ENCODE results near the gene MEF2D.
A peak's percentile ranks its signal among the peaks of the same experiment; 100 is the strongest.

The MEF2D gene

DNA sequence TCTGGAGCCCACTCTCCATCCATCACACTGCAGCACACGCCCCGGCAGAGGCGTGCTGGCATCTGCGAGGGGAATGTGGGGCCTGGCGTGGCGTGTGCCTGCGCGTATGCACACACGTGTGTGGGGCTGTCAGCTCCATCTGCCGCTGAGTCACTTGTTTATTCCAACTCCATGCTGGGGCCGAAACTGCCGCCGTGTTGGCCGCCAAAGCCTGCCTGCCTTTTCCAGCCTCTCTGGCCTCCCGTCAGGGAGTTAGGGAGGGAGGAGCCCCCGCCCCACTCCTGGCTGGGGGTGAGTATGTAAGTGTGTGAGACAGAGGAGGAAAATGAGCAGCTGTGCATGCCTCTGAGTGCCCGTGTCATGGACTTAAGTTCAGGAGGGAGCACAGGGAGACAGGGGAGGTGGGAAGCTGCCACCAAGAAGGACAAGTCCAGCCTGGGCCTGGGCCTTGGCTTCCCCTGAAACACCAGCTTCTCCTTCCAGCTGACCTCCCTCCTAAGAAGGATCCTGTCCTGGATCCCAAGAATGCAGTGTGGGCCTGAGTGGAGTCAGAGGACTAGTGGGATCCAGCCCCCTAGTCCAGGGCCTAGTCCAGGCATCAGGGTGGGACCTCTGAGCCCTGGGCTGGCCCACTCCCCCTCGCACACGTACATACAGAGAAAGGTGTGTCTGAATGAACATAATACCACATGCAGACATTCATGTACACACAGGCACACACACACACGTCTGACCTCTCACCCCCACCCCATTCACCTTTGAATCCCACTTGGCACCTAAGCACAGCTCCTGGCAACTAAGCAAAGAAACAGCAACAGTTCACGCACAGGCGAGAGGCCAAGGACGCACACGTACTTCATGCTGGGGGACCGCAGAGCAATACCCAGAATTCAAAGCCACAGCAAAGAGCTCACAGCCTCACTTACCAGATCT lies 24.7 kb downstream of the MEF2D start:
- TF ChIP-seq, protein P1, sequence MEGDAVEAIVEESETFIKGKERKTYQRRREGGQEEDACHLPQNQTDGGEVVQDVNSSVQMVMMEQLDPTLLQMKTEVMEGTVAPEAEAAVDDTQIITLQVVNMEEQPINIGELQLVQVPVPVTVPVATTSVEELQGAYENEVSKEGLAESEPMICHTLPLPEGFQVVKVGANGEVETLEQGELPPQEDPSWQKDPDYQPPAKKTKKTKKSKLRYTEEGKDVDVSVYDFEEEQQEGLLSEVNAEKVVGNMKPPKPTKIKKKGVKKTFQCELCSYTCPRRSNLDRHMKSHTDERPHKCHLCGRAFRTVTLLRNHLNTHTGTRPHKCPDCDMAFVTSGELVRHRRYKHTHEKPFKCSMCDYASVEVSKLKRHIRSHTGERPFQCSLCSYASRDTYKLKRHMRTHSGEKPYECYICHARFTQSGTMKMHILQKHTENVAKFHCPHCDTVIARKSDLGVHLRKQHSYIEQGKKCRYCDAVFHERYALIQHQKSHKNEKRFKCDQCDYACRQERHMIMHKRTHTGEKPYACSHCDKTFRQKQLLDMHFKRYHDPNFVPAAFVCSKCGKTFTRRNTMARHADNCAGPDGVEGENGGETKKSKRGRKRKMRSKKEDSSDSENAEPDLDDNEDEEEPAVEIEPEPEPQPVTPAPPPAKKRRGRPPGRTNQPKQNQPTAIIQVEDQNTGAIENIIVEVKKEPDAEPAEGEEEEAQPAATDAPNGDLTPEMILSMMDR (IDR thresholded peaks at IDR 0.05; ENCODE audit: low read depth, low read length): no peak
- DNase-seq (ENCODE audit: extremely low read depth, low read depth): peak; percentile 79

DNA sequence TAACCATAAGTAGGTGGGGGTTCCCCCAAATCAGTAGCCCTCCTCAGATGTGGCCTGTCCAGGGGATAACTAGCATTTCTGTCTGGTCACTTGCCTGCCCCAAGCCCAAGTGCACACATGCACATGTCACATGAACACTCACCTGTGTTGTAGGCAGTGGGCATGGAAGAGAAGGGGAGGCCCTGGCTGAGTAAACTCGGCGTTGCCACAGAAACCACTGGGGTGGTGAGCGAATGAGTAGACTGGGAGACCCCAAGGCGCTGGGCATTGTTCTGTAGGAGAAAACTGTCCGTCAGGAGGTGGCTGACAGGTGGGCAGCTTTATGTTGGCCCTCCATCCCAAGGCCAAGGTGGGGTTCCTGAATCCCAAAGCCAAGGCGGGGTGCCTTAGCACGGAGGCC lies 25.6 kb downstream of the MEF2D start:
- TF ChIP-seq, protein P1 (IDR thresholded peaks at IDR 0.05; ENCODE audit: low read depth, low read length): no peak
- DNase-seq (ENCODE audit: extremely low read depth, low read depth): no peak

DNA sequence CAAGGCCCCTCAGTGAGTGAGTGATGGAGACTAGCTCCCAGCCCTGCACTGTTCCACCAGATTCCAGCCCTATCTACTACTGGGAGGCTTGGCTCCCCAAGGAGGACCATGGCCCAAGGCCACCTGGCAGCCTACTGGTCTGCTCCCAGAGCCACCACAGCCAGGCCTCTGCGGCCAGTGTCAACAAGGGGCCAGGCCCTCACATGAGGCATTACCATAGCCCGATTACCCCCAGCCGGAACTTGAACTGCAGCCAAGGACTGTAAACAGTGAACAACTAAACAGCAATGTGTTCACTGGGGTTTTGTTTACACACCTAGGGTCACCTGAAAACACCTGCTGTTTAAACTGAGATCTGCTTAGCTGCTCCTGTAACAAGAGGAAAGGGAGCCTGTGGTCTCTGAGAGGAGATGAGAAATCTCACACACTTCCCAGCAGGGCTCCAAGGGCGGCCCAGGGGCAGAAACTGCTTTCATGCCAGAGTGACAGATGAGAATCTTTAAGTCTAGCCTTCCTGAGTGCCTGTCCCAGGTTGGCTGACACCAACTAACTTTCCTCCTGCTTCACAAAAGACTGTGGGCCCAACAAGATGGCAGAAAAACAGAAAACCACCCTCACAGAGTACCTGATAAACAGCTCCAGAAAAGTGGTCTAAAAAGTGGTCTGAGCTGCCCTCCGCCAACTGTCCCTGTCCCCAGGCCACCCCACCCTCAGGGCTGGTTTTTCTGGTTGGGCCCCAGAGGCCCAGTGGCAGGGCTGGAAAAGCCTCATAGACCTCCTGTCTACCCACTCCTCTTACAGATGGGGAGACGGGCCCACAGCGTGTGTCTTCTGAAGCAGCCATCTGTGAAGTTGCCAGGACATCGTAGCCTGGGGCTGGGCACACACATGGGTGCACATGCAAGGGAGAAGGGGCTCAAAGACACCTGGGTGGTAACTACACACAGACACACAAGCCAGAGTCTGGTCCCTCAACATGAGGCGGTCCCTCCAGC lies 28.8 kb downstream of the MEF2D start:
- no peak for DNase-seq (ENCODE audit: extremely low read depth, low read depth)
- TF ChIP-seq, protein P1 (IDR thresholded peaks at IDR 0.05; ENCODE audit: low read depth, low read length): no peak

DNA sequence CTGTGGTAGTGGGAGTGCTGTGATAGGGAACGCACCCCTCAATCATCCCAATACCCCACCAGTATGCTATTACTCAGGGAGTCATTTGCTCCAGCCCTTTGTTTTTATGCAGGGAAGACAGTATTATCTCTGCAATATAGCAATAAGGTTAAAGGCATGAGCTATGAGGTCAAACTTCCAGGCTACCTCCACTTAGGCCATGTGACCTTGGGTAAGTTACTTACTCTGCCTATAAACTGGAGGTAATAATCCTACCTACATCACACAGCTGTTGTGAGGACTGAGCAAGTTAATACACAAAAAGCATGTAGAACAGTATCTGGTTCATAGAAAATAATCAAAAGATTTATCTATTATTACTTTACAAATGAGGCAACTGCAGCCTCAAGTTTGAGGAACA lies 30.1 kb downstream of the MEF2D start:
- TF ChIP-seq, protein P1 (IDR thresholded peaks at IDR 0.05; ENCODE audit: low read depth, low read length): no peak

DNA sequence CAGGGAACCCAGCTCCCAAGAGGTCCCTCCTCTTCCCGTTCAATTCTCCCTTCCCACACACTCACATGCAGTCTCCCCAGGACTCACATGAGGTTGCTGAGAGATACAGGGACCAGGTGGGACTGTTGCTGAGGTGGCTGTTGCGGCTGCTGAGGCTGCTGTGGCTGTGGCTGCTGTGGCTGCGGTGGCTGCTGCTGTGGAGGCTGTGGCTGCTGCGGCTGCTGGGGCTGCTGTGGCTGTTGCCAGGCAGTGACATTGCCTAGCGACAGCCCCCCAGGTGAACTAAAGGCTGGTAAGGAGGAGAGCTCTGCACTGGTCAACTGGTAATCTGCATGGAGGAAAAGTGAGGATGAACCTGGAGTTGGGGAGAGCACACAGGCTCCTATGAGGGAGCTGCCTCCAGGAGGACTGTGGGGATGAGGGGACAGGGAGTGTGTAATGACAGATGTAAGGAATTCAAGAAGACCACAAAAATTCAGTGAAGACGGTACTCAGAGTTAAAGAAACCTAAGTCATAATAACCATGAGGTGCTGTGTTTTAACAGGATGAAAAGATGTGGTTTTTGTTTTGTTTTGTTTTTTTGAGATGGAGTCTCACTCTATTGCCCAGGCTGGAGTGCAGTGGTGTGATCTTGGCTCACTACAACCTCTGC lies 31.8 kb downstream of the MEF2D start:
- no peak for DNase-seq (ENCODE audit: extremely low read depth, low read depth)
- TF ChIP-seq, protein P1 (IDR thresholded peaks at IDR 0.05; ENCODE audit: low read depth, low read length): no peak

More for the DNA sequence above, 30.1 kb downstream of the MEF2D start:
- DNase-seq (ENCODE audit: extremely low read depth, low read depth): no peak

DNA sequence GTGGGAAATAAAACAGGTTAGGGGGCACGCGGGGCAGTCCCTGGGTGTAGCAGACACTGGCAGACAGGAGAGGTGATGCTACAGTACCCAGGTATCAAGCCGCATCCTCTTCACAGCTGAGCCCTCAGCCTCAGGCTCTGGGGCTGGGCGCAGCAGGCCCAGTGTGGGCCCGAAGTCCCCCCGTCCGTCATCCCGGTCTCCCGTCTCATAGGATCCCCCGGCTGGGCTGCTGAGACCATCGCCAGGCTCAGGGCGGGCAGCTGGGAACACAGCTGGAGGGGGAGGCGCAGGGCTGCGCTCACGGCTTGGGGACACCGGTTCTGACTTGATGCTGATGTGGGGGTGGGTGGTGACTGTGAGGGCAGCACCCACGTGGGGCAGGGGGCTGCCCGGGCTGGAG lies 32.7 kb downstream of the MEF2D start:
- TF ChIP-seq, protein P1 (IDR thresholded peaks at IDR 0.05; ENCODE audit: low read depth, low read length): no peak
- no peak for DNase-seq (ENCODE audit: extremely low read depth, low read depth)

Data from AG09319 (cell line).